Subcutaneous adipose tissue (tissue), 4 donors: ENCODE results near the gene PHACTR2. TPM values are rescaled to one million over a fixed set of nuclear protein-coding genes. Genes with fewer than 3 reads are reported as not detected.

ENCODE experiments used
- CTCF ChIP-seq: fragments of 450-650 bp; IDR thresholded peaks from one replicate; pipeline ENCODE4 v1.5.1; 2016; ENCODE audit warnings: low read depth, mild to moderate bottlenecking, control low read depth, antibody characterized with exemption, moderate library complexity
- total RNA-seq, 4 donors: library from RNA; depleted of rRNA; stranded (reverse); fragments of >200 nt; gene quantifications; one replicate each; pipeline ENCODE4 v1.1.0, GENCODE V29; 2016

PHACTR2 gene
- total RNA-seq, 4 donors from 2014 or later, result 45.1 to 73.2 (median 52.8) TPM

GRCh38 chr6:143754204-143754603, 76.4 kb downstream of the PHACTR2 start:
- no peak for TF ChIP-seq CTCF

- no peak for TF ChIP-seq CTCF
Measured at GRCh38 chr6:143755301-143755744, 77.6 kb downstream of the PHACTR2 start.

GRCh38 chr6:143757346-143757832, 79.6 kb downstream of the PHACTR2 start:
- TF ChIP-seq CTCF, result no peak

GRCh38 chr6:143758551-143758950, 80.8 kb downstream of the PHACTR2 start:
- TF ChIP-seq CTCF, result no peak

- TF ChIP-seq CTCF, result no peak
Measured at GRCh38 chr6:143759666-143760065, 81.9 kb downstream of the PHACTR2 start.

- TF ChIP-seq CTCF, result no peak
Measured at GRCh38 chr6:143761074-143761473, 83.3 kb downstream of the PHACTR2 start.

GRCh38 chr6:143762126-143762525, 84.4 kb downstream of the PHACTR2 start:
- no peak for TF ChIP-seq CTCF
